GM21576 (cell line): ENCODE measurements around the gene LPAR3.
"Not testable (repeated sequence)": the region's sequence is repeated elsewhere in the genome, so short reads cannot be mapped to it uniquely, and the experiment has no call there.

Experiments used
- ATAC-seq: cut with Tn5 transposase; IDR thresholded peaks from one replicate; pipeline ENCODE4 v1.9.1; 2021; ENCODE audit warnings: mild to moderate bottlenecking, moderate library complexity; ENCODE audit not compliant: unreplicated experiment

LPAR3 gene, protein sequence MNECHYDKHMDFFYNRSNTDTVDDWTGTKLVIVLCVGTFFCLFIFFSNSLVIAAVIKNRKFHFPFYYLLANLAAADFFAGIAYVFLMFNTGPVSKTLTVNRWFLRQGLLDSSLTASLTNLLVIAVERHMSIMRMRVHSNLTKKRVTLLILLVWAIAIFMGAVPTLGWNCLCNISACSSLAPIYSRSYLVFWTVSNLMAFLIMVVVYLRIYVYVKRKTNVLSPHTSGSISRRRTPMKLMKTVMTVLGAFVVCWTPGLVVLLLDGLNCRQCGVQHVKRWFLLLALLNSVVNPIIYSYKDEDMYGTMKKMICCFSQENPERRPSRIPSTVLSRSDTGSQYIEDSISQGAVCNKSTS

DNA sequence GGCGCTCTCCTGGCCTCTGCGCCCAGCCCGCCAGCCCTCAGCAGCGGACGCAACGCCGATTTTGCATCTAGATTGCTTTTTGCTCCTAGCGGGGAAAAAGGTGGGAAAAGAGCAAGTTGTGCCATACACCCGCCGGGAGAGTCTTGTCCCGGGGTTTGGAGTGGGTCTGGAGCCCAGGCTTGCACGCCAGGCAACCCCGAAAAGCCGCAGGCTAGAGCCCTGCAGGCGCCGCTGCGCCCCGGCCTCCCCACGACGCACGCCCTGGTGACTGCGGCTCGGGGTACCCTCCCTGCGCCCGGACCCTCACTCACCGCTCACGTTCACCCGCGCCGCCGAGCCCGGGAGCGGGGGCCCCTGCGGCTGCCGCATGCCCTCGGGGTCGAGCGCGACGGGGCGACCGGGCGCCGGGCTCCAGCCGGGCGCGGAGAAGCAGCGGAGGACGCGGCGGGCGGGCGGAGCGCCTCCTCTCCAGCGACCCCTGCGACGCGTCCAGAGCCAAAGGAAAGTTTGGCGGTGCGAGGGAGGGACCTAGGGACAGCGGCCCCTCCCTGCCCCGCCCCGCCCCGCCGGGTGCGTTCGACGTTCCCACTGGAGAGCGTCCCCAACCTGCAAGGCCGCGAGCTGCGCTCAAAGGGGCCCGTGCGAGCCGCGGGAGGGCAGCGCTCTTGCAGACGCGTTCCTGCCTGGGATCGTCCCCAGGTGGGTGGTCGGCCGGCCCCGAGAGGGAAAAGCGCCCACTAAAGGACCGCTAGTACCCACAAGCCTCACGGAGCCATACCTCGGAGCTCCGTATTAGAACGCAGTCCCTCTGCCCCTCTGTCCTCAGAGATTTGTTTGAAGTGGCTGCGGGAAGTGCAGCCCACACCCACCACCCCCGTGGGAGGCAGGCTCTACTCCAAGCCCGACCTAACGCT, at the start of gene LPAR3:
TSS of gene LPAR3 (minus strand) at position 502 of the 914 bp plus-strand sequence. CDS start 27,086 bp downstream, outside the sequence.
- ATAC-seq = no peak

DNA sequence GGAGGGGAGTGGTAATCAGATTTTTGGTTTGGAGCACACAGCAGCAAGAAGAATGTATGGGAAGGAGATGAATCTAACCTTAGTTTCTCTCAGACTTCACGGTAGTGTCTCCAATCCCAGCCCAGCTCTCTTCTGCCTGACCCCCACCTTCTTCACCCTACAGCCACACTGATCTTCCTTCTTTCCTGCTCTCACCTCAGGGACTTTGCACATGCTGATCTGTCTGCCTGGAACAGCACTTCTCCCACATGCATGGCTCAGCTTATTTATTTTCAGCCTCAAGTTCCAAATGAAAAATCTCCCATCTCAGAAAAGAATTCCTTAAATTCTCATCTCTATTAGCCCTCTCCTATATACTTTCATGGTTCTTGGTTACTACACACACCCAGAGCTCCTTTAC, 48.8 kb upstream of the LPAR3 start:
- ATAC-seq = no peak

- no peak for ATAC-seq
Measured at GRCh38 chr1:84940481-84940880, 47.5 kb upstream of the LPAR3 start.

DNA sequence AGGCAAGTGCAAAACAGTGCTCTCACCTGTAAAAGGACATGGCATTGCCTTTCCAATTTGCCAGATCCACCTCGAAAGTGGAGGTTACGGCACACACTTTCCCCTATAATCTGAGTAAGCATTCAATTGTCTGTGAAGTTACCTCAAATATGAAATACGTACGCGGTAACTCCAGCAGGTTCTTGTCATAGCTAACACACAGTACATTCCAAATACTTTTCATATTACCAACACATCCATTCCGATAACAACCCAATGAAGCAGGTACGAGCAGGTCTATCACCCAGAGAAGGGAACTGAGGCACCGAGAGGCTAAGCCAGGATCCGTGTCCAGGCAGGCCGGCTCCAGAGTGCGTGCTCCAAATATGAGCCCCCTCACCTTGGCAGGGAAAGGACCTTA, 46.8 kb upstream of the LPAR3 start:
- ATAC-seq = no peak

GRCh38 chr1:84939151-84939550, 46.1 kb upstream of the LPAR3 start:
- no peak for ATAC-seq

GRCh38 chr1:84936116-84936810, 43.3 kb upstream of the LPAR3 start:
- ATAC-seq = no peak

DNA sequence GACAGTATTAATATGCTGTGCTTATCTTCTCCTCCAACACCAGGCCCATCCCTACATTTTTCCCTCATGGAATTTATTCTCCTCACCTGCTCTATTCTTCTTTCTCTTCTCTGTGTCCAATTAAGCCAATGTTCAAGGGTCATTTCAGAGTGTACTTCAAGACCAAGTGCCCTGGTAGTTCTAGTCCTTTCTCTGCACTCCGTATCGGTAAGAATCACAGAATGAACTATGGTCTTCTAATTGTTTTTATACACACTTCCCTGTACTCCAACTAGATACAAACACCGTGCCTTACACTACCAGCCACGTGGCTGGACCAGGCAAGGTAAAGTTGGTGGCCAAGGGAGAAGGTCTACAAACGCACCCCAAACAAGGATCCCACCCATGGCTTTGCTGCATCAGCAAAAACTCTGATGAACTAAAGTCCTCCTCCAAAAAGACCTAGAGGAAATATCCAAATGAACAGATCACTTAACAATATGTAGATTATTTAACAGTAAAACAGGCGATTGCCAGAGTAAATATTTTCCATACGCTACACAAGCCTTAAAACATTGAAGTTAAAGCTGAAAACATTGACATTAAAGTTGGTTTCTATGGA, 40.1 kb upstream of the LPAR3 start:
- ATAC-seq = no peak

GRCh38 chr1:84930831-84931230, 37.8 kb upstream of the LPAR3 start:
- ATAC-seq = no peak

- ATAC-seq = no peak
Measured at GRCh38 chr1:84930329-84930728, 37.3 kb upstream of the LPAR3 start.

GRCh38 chr1:84929581-84929980, 36.6 kb upstream of the LPAR3 start:
- ATAC-seq = no peak

- no peak for ATAC-seq
Measured at GRCh38 chr1:84928979-84929378, 36.0 kb upstream of the LPAR3 start.

GRCh38 chr1:84923317-84923716, 30.3 kb upstream of the LPAR3 start:
- no peak for ATAC-seq

DNA sequence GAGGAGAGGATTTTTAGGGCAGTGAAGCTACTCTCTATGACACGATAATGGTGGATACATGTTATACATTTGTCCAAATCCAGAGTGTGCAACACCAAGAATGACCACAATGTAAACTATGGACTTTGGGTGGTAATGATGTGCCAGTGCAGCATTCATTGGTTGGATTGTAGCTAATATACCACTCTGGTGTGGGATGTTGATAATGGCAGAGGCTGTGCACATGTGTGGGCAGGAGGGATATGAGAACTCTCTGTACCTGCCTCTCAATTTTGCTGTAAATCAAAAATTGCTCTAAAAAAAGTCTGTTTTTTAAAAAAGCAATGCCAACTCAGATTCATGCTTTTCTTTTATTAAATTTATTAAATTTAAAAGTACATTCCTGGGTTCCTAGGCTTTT, 27.2 kb upstream of the LPAR3 start:
- ATAC-seq = no peak

- no peak for ATAC-seq
Measured at GRCh38 chr1:84919461-84919970, 26.5 kb upstream of the LPAR3 start.

DNA sequence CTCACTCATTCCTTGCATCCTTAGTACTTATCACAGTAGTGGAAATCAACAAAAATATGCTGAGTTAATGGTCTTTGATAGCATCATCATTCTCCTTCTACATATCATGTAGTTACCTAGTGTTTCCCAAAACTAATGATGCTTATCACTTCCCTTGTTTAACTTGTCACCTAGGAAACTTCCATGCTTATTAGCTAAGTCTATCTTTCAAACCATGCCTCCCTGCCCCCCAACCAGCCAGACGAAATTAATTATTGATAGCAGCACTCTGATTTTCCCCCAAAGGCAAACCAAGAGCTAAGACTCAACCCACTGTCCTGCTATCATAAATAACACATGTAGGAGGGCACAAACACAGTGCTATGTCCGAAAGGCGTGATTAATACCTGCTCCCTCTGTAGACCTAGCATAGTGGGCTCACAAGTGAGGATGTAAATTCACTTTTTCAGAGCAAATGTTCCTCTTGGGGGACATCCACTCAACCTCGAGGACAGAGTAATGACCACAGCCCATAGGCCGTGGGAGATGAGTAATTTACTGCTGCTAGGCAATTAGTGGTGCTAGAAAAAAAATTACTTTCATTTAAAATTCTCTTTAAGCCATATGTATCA, 25.8 kb upstream of the LPAR3 start:
- ATAC-seq = no peak

DNA sequence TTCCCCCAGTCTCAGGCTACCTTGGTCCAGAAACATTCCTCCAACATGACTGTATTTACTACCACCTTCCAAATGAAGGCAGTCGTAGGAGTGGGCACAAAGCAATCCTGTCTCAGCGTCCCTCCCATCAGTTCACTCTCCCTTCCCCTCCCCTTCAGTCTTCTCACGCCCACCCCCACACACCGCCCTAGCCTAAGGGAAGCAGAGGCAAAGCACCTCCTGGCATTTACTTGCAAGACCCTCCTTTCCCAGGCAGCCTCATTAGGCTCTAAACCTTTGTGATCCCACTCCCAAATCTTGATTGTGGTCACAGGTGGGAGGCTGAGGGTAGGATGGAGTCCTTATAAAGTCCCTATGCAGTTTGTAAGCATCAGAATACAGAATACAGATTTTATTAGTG, 23.9 kb upstream of the LPAR3 start:
- no peak for ATAC-seq

- ATAC-seq = no peak
Measured at GRCh38 chr1:84913555-84913892, 20.5 kb upstream of the LPAR3 start.

- ATAC-seq = no peak
Measured at GRCh38 chr1:84912726-84913554, 19.9 kb upstream of the LPAR3 start.

DNA sequence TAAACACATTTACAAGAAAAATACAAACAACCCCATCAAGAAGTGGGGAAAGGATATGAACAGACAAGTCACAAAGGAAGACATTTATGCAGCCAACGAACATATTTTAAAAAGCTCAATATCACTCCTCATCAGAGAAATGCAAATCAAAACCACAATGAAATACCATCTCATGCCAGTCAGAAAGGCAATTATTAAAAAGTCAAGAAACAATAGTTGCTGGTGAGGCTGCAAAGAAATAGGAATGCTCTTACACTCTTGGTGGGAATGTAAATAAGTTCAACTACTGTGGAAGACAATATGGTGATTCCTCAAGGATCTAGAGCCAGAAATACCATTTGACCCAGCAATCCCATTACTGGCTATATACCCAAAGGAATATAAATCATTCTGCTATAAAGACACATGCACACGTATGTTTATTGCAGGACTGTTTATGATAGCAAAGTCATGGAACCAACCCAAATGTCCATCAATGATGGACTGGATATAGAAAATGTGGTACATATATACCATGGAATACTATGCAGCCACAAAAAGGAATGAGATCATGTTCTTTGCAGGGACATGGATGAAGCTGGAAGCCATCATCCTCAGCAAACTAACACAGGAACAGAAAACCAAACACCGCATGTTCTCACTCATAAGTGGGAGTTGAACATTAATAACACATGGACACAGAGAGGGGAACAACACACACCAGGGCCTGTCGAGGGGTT, 15.9 kb upstream of the LPAR3 start:
- ATAC-seq = not testable (repeated sequence)
